ENCODE measurements around the gene WFDC2.

WFDC2 gene, protein sequence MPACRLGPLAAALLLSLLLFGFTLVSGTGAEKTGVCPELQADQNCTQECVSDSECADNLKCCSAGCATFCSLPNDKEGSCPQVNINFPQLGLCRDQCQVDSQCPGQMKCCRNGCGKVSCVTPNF

DNA sequence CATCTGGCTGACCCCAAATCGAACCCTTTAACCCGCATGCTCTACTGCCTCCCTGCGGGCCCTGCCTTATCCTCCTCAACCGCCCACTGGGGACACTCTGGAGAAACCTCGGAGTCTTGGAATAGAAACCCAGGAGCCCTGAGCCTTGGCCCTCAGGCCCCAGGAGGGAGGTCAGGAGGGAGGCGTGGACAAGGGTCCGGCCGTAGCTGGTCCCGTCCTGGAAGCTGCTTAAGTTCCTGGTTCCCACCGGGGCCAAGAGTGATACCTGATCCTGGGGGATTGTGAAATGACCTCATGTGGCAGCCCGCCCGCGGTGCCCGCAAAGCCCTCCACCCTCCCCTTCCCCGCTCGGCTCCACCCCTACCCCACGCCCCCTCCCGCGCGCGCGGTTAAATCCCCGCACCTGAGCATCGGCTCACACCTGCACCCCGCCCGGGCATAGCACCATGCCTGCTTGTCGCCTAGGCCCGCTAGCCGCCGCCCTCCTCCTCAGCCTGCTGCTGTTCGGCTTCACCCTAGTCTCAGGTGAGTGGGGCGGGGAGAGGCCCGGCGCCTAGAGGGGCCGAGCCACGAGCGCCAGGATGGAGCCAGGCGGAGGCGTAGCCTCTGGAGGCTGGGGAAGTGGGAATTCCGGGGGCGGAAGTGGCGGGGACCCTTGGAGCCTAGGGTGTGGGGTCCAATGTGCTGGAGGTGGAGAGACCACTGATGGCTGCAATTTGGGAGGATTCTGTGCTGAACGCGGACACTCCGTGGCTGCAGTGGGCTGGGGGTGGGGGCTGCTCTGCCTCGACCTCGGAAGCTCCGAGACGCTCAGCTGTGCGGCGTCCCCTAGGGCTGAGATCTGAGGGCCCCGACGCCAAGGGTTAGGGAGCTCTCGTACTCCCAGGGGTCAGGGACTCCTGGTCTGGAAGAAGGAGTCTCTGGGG lies at the start of gene WFDC2:
Gene WFDC2 (plus strand): TSS at position 418 of the 926 bp plus-strand sequence. CDS start 29 bp downstream, at position 447.
- no peak for DNase-seq (ENCODE audit: low read depth, low spot score)

DNA sequence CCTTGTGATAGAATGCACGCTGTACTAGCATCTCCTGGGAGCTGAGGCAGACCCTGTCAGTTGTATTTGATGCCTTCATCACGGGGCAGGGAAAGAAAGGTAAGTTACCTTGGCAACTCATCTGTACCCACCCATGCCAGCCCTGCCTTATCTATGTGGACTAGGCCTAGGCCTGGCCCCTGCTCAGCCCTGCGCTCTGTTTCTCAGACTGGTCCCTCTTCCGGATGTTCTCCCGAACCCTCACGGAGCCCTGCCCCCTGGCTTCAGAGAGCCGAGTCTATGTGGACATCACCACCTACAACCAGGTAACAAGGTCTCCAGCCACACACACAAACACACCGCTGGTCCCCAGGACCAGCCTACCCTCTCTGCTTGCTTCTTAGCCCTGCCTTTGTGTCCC lies 49.4 kb upstream of the WFDC2 start:
- DNase-seq (ENCODE audit: low read depth, low spot score), result no peak

DNA sequence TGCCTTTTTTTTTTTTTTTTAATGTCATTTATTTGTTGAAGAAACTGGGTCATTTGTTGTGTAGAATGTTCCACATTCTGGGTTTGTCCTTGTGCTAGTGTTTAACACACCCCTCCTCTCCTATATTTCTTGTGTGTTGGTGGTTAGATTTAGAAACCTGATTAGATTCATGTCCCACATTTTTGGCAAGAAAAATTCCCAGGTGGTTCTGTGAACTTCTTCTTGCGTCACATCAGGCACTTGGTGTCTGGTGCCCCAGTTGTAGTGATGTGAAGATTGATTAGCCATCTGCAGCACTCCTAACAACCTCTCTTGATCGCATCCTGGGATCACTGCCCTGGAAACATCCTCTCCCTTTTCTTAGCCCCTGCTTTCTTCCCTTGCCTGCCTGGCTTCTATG lies 45.9 kb upstream of the WFDC2 start:
- DNase-seq (ENCODE audit: low read depth, low spot score), result no peak

DNA sequence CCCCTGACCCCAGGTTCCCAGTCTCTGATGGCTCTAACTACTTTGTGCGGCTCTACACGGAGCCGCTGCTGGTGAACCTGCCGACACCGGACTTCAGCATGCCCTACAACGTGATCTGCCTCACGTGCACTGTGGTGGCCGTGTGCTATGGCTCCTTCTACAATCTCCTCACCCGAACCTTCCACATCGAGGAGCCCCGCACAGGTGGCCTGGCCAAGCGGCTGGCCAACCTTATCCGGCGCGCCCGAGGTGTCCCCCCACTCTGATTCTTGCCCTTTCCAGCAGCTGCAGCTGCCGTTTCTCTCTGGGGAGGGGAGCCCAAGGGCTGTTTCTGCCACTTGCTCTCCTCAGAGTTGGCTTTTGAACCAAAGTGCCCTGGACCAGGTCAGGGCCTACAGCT lies 44.0 kb upstream of the WFDC2 start:
- no peak for DNase-seq (ENCODE audit: low read depth, low spot score)

DNA sequence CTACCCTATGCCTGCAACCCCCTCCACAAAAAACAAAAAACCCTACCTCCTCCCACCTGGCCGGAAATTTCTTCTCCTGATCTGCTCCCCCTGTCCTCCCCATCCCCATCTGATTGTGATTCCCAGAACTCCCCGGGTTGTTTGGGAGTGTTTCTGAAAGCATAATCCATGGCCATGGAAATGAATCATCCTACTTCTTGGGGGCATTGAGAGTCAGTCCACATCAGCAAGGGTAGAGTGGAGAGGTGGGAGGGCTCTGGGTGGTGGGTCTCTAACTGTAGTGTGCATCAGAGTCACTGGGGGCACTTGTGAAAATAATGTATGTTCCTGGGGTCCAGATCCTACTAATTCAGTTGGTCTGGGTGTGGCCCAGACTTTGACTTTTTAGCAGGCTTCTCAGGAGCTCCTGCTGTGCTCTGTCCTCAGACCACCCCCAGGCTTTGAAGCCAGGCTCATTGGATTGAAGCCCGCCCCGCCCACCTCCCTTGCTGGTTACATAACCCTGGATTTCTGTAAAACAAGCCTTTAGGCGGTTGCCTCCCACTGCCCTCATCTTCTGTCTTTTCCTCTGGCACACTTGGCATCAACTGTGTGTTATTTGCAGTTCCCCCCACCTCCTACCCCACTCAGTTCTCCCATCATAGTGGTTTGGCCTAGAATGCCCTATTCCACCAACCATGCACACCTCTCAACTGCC lies 43.1 kb upstream of the WFDC2 start:
- no peak for DNase-seq (ENCODE audit: low read depth, low spot score)

DNA sequence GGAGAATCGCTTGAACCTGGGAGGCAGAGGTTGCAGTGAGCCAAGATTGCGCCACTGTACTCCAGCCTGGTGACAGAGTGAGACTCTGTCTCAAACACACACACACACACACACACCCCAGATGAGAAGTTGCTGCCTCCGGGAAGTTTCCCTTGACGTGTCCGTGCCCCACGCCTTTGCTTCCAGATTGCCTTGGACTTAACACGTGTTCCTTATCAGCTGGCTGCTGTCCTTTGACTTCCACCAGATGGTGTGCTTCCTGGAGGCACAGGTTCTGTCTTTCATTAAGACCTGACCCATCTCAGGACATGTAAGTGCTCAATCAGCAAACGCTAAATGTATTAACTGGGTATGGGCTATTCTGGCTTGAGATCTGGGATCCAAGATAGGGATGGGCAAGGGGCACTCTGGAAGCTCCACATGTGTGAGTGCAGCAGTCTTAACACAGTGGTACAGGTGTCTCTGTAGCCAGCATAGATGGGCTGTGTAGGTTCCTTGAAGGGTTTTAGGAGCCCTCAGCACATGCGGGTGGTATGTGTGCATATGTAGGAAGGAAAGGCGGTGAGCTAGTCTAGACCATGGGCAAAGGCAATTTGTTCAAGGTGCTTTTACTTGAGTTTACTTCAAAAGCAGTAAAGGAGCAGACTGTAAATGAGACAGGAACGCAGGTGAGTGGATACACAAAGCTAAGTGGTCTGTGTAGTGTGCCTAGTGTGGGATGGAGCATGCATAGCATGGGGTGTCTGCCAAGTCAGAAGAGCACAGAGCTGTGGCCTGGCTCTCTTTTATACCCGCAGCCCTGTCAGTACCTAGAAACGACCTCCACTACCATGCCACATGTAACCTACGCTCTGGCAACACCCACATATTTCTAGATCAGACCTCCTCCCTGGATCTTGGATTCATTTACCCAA lies 42.1 kb upstream of the WFDC2 start:
- DNase-seq (ENCODE audit: low read depth, low spot score), result no peak

DNA sequence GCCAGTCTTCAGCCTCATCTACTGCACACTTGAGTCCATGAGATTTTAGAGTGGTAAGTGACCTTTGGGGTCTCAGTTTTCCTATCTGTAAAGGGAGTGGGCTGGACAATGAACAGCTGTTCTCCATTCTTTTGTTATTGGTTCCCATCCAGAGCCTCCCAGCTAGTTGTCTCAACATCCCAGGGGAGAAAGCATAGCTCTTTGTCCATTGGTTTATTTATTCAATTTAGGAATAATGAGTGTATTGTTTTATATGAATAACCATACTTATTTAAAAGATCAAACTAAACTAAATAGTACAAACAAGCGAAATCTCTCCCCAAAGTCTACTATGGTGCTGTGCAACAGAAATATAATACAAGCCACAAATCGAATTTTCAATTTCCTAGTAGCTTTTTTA lies 39.9 kb upstream of the WFDC2 start:
- DNase-seq (ENCODE audit: low read depth, low spot score), result no peak

DNA sequence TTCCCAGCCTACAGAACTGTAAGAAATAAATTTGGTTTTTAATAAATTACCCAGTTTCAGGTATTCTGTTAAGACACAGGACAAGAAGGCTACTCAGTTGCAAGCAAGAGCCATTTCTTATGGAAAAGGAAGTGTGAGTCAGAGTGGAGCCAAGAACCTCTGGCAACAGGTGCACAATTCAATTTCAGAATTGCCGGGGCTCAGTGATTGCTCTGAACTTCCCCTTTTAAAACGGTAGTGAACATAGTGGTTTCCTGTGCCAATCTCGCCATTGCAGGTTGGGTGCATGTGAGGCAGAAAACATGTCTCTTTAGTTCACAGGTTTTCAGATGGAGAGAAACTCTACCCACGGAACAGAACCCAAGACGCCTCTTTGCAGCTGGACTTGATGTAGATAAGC lies 37.3 kb upstream of the WFDC2 start:
- no peak for DNase-seq (ENCODE audit: low read depth, low spot score)

DNA sequence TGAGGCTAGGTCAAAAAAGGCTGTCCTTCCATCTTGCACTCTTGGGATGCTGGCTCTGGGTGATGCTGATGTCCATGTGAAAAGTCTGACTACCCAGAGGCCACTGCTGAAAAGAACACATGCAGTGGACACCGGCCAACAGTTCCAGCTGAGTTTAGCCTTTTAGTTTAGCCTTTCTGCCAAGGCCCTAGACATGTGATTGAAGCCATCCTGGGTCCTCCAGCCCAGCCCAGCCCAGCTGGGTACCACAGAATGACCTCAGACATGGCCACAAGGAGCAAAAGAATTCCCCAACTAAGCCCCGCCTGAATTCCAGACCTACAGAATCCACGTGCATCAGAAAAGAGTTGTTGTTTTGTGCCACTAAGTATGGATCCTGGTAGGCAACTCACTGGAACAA lies 36.2 kb upstream of the WFDC2 start:
- DNase-seq (ENCODE audit: low read depth, low spot score), result no peak

DNA sequence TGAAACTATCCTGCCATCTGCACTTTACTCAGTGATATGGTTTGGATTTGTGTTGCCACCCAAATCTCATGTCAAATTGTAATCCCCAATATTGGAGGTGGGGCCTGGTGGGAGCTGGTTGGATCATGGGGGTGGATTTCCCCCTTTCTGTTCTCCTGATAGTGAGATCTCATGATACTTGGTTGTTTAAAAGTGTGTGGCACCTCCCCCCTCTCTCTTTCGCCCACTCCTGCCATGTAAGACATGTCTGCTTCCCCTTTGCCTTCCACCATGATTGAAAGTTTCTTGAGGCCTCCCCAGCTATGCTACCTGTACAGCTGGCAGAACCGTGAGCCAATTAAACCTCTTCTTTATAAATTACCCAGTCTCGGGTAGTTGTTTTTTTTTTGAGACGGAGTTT lies 35.6 kb upstream of the WFDC2 start:
- DNase-seq (ENCODE audit: low read depth, low spot score), result no peak

DNA sequence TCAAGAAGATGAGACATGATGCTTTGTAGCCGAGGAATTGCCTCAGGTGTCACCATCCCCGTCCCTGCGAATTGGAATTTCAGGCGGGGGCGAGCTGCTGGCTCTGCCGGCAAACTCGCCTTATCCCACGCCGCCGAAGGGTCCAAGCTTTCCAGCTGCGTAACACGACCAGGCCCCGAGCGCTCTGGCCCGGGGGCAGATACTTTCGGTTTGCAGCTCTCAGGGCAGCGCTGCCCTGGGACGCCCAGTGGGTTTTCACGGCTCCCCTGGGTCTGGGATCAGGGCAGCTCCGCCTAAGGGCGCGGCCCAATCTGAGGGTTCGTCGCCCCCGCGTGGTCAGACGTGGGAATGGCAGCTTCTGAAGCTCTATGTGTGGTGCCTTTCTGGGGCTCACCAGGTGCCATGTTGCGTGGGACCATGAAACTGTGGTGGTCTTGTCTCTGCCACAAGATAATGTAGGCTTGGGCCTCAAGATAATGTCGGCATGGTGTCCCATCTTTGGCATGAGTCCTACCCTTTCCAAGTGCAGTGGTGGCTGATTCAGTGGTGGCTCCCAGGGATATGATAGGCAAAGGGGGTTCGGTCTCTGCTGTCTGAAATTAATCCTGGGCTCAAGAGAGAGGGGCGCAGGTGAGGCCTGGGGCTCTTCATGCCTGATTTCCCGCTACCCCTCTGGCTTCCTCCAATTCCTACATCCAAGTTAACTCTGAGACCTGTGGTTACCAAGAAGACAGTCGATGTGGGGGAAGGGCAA lies 32.6 kb upstream of the WFDC2 start:
- DNase-seq (ENCODE audit: low read depth, low spot score), result no peak

DNA sequence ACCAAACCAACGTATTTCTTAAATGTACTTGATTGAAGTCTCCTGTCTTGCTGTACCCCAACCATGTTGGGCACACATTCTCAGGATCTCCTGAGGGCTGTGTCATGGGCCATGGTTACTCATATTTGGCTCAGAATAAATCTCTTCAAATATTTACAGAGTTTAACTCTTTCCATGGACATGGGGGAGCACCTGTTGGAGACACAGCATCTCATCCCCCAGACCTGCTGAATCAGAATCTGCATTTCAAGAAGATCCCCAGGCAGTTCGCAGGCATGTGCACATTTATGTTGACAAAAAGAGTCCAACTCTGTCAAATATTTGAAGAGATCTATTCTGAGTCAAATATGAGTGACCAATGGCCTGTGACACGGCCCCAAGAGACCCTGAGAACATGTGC lies 29.1 kb upstream of the WFDC2 start:
- no peak for DNase-seq (ENCODE audit: low read depth, low spot score)

DNA sequence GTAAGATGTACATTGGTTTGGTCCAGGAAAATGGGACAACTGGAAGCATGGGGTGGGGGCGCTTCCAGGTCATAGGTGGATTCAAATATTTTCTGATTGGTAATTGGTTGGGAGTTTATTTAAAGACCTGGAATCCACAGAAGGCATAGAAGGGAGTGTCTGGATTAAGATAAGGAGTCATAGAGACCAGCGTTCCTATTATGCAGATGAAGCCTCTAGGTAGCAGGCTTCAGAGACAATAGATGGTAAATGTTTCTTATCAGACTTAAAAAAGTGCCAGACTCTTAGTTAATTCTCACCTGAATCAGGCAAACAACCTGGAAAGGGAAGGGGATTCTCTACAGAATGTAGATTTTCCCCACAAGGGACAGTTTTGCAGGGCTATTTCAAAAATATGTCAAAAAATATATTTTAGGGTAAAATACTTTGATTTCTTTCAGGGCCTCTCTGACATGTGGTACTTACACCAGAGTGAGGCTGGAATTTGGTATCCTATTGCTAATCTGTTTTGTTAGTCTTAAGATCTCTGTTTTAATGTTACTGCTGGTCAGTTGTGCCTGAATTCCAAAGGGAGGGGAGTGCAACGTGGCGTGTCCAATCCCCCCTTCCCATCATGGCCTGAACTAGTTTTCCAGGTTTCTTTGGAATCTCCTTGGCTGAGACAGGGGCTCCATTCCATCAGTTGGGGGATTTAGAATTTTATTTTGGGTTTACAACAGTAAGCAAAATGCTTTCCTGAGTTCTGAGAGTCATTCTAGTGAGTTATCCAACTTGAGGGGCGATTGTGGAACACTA lies 28.5 kb upstream of the WFDC2 start:
- DNase-seq (ENCODE audit: low read depth, low spot score), result no peak

DNA sequence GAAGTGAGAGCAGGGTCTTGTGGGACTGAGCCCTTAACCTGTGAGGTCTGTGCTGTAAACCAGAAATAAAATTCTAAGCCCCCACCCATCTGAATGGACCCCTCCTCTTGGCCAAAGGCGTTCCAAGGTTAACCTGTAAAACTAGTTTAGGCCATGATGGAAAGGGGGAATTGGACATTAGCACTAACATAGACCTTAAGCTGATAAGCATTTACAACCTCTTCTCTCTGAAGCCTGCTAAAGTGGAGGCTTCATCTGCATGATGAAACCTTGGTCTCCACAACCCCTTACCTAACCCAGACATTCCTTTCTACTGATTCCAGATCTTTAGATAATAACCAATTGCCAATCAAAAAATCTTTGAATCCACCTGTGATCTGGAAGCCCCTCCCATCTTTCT lies 27.8 kb upstream of the WFDC2 start:
- DNase-seq (ENCODE audit: low read depth, low spot score), result no peak

DNA sequence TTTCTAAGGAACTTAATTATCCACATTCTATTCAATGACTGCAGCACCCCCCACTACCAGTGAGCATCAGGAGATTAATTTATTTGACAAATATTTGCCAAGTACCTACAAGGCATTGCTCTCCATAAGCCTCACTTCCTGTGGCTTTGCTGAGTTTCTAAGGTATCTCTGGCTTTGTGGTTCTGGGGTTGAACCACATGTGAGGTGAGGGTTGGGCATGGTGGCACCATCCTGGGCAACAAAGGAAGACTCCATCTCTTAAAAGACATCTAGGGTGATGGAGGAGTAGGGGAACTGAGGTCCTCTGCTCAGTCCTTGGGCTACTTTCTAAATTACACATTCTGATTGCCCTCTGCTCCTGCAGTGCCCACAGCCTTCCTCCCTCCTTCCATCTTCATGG lies 25.5 kb upstream of the WFDC2 start:
- no peak for DNase-seq (ENCODE audit: low read depth, low spot score)

DNA sequence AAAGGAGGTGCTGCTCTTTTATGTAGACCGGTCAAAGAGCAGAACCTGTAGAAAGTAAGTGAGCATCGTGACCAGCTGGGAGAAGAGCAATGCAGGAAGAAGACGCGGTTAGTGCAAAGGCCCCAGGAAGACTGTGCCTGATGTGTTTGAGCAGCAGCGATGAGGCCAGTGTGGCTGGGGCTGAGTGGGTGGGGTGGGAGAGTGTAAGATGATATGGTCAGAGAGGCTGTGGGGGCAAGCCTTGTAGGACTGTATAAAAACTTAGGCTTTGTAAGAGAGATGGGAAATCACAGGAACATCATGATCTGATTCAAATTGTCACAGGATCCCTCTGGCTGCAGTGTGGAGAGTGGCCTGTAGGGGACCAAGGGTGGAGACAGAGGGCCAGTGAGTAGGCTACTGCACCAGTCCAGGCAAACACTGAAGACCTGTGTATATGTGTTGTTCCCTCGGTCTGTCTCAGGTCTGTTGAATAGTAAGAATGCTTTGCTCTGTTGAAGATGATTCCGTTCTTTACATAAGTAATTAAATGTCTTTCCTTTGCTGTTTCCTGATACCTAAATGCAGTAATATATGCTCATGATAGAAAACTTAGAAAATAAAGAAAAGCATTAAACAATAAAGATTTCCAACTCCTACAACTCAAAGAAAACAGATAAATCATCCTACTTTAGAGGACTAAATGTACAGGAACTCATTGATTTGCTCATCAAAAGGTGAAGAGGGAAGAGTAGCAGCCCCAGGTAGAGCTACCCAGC lies 23.6 kb upstream of the WFDC2 start:
- no peak for DNase-seq (ENCODE audit: low read depth, low spot score)

DNA sequence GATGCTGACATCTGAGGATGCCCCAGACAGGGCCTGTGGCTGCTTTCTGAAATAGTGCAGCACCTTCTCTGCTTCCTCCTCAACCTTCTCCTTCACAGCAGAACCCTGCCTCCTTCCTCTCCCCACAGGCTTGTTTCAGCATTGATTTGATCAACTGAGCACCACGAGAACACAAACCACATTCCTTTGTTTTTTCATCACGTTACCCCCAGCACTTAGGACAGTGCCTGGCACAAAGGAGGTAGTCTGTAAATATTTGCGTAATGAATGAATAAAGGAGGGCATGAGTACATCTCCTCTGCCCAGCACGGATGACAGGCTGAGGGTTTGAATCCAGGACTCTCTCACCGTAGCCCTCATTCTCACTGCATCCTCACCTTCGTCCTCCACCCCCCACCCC lies 21.3 kb upstream of the WFDC2 start:
- no peak for DNase-seq (ENCODE audit: low read depth, low spot score)

DNA sequence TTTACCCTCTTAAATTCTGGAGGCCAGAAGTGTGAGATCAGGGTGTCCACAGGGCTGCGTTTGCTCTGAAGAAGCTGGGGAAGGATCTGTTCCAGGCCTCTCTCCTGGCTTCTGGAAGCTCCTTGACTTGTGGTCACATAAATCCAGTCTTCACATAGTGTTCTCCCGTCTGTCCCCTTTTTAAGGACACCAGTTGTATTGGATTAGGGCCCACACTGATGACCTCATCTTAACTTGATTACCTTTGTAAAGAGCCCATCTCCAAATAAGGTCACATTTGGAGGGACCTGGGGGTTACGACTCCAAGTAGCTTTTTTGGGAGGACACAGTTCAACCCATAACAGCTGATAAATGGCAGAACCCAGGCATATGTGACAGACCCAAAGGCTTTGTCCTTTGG lies 20.0 kb upstream of the WFDC2 start:
- no peak for DNase-seq (ENCODE audit: low read depth, low spot score)

DNA sequence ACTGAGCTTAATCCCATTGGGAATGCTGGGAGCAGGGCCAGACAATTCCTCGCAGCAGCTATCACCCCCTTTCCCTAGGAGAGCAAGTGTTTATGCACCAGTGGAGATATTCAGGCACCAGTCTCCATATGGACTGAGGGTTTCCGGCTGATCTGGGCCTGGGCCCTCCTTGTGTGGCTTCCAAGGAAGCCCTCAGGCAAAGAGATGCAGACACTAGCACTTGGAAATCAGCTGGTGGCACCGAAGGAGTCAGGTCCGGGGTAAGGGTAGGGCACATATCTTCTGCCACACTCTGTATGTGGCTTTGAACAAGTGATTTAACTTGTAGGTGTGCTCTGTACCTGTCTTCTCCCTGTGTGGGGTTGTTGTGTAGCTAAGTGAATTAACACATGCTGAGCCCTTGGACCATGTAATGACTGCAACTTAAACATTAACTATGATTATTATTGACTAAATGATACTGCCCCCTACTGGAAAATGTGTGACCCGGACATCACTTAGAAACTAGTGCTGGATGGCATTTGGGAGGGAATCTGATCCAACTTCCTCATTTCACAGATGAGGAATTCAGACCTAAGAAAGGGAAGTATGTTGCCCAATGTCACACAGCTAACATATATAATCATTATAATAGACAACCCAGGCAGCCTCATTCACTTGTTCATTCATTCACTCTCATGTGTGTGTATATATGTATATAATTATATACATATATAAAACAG lies 19.3 kb upstream of the WFDC2 start:
- DNase-seq (ENCODE audit: low read depth, low spot score), result no peak

Data from iPS DF 19.7 (cell line).